ENCODE data around the gene RPLP2.

Gene RPLP2

GRCh38 chr11:809287-810039 lies at the start of gene RPLP2:
Gene RPLP2 (plus strand): TSS chr11:809967. CDS start chr11:810235, 268 bp downstream.
- DNase-seq: peak; percentile 99

GRCh38 chr11:760236-760635 lies 49.5 kb upstream of the RPLP2 start:
- no peak for DNase-seq

GRCh38 chr11:761526-762108 lies 48.1 kb upstream of the RPLP2 start:
- DNase-seq: no peak

GRCh38 chr11:762421-763072 lies 47.2 kb upstream of the RPLP2 start:
- peak; percentile 93 for DNase-seq

GRCh38 chr11:763073-763463 lies 46.7 kb upstream of the RPLP2 start:
- DNase-seq: no peak

GRCh38 chr11:763549-764321 lies 46.0 kb upstream of the RPLP2 start:
- DNase-seq: peak; percentile 36

GRCh38 chr11:764322-765024 lies 45.3 kb upstream of the RPLP2 start:
- no peak for DNase-seq

- DNase-seq: peak; percentile 86
Observed at GRCh38 chr11:765025-765801, 44.6 kb upstream of the RPLP2 start.

GRCh38 chr11:765802-766091 lies 44.0 kb upstream of the RPLP2 start:
- no peak for DNase-seq

GRCh38 chr11:766106-766935 lies 43.4 kb upstream of the RPLP2 start:
- DNase-seq: peak; percentile 38

- no peak for DNase-seq
Observed at GRCh38 chr11:766936-767210, 42.9 kb upstream of the RPLP2 start.

GRCh38 chr11:767238-767637 lies 42.5 kb upstream of the RPLP2 start:
- no peak for DNase-seq

- no peak for DNase-seq
Observed at GRCh38 chr11:769887-770641, 39.7 kb upstream of the RPLP2 start.

- DNase-seq: no peak
Observed at GRCh38 chr11:770642-771616, 38.8 kb upstream of the RPLP2 start.

- no peak for DNase-seq
Observed at GRCh38 chr11:771617-772204, 38.1 kb upstream of the RPLP2 start.

- DNase-seq: no peak
Observed at GRCh38 chr11:772429-773390, 37.1 kb upstream of the RPLP2 start.

- DNase-seq: no peak
Observed at GRCh38 chr11:773425-773824, 36.3 kb upstream of the RPLP2 start.

GRCh38 chr11:773830-774229 lies 35.9 kb upstream of the RPLP2 start:
- DNase-seq: no peak

Measured in 8988T (cell line).